WTC11 (cell line): ENCODE measurements around the gene TNS3. TPM values are rescaled to one million over a fixed set of nuclear protein-coding genes. Genes with fewer than 3 reads are reported as not detected.

Source experiments
- ATAC-seq: fragments of 200-7000 bp; cut with Tn5 transposase; 2 replicates; pipeline ENCODE4 v1.10.0; 2021; ENCODE audit warnings: mild to moderate bottlenecking, moderate library complexity
- CTCF ChIA-PET: fragments of 300-600 bp; sonication (Branson Sonifier 250); formaldehyde crosslinking; loops from one replicate; lab custom pipeline; 2021; ENCODE audit warnings: antibody characterized with exemption; lab: Charles Lee
- POLR2A ChIA-PET: fragments of 350-600 bp; sonication (Branson Sonifier 250); formaldehyde crosslinking; loops from one replicate; lab custom pipeline; 2021; ENCODE audit warnings: antibody characterized with exemption; lab: Charles Lee
- DNase-seq: peaks from one replicate; pipeline ENCODE4 v3.0.0; 2021; ENCODE audit warnings: low spot score
- H3K27ac Mint-ChIP-seq: 2 replicates; pipeline ENCODE4 v1.8.0; 2021; ENCODE audit warnings: mixed read lengths
- H3K27me3 Mint-ChIP-seq: 2 replicates; pipeline ENCODE4 v1.8.0; 2021; ENCODE audit warnings: low read depth, mild to moderate bottlenecking, moderate library complexity, mixed read lengths
- H3K36me3 Mint-ChIP-seq: 2 replicates; pipeline ENCODE4 v1.8.0; 2021; ENCODE audit warnings: mixed read lengths
- H3K4me1 Mint-ChIP-seq: 2 replicates; pipeline ENCODE4 v1.8.0; 2022; ENCODE audit warnings: mixed read lengths
- H3K4me3 Mint-ChIP-seq: 2 replicates; pipeline ENCODE4 v1.8.0; 2021; ENCODE audit warnings: mild to moderate bottlenecking, moderate library complexity, mixed read lengths
- H3K9me3 Mint-ChIP-seq: 2 replicates; pipeline ENCODE4 v1.8.0; 2021; ENCODE audit warnings: mixed read lengths
- AFF4 ChIP-seq: sonication (generic); formaldehyde crosslinking; IDR thresholded peaks from 2 replicates; pipeline ENCODE4 v1.8.1; 2023; ENCODE audit warnings: mild to moderate bottlenecking, missing genetic modification reagents, borderline replicate concordance
- ARID4B ChIP-seq: sonication (generic); formaldehyde crosslinking; IDR thresholded peaks from 2 replicates; pipeline ENCODE4 v1.8.0; 2023; ENCODE audit warnings: missing genetic modification reagents, mild to moderate bottlenecking, borderline replicate concordance
- CTCF ChIP-seq: fragments of 200-600 bp; IDR thresholded peaks from 2 replicates; pipeline ENCODE4 v1.8.0; 2022; ENCODE audit warnings: antibody characterized with exemption
- E2F4 ChIP-seq: sonication (generic); formaldehyde crosslinking; IDR thresholded peaks from 2 replicates; pipeline ENCODE4 v1.8.1; 2022; ENCODE audit warnings: low read depth, mild to moderate bottlenecking, moderate library complexity, missing genetic modification reagents, borderline replicate concordance
- EMX1 ChIP-seq: fragments of 250-450 bp; sonication (Bioruptor Pico); IDR thresholded peaks from 2 replicates; pipeline ENCODE4 v1.8.0; 2021; ENCODE audit warnings: mild to moderate bottlenecking
- ERG ChIP-seq: fragments of 250-450 bp; sonication (Bioruptor Pico); IDR thresholded peaks from 2 replicates; pipeline ENCODE4 v1.8.0; 2021; ENCODE audit warnings: mild to moderate bottlenecking
- ETV6 ChIP-seq: sonication (generic); formaldehyde crosslinking; IDR thresholded peaks from 2 replicates; pipeline ENCODE4 v1.8.1; 2022; ENCODE audit warnings: mild to moderate bottlenecking, missing genetic modification reagents
- FOXP1 ChIP-seq: sonication (generic); formaldehyde crosslinking; IDR thresholded peaks from 2 replicates; pipeline ENCODE4 v1.8.0; 2022; ENCODE audit warnings: missing genetic modification reagents, mild to moderate bottlenecking, moderate library complexity, borderline replicate concordance
- GABPB1 ChIP-seq: sonication (generic); formaldehyde crosslinking; IDR thresholded peaks from 2 replicates; pipeline ENCODE4 v1.8.1; 2023; ENCODE audit warnings: mild to moderate bottlenecking, missing genetic modification reagents
- GRHL2 ChIP-seq: fragments of 250-450 bp; sonication (Bioruptor Pico); IDR thresholded peaks from 2 replicates; pipeline ENCODE4 v1.8.0; 2022; ENCODE audit warnings: mild to moderate bottlenecking, moderate library complexity; ENCODE audit not compliant: insufficient replicate concordance, severe bottlenecking
- IRF2 ChIP-seq: sonication (generic); formaldehyde crosslinking; IDR thresholded peaks from 2 replicates; pipeline ENCODE4 v1.8.0; 2022; ENCODE audit warnings: low read depth, missing genetic modification reagents, borderline replicate concordance
- NFE2L1 ChIP-seq: sonication (generic); formaldehyde crosslinking; IDR thresholded peaks from 2 replicates; pipeline ENCODE4 v1.8.1; 2023; ENCODE audit warnings: missing genetic modification reagents
- PREB ChIP-seq: sonication (generic); formaldehyde crosslinking; IDR thresholded peaks from 2 replicates; pipeline ENCODE4 v1.8.1; 2022; ENCODE audit warnings: mild to moderate bottlenecking, missing genetic modification reagents, moderate library complexity, borderline replicate concordance
- PRRX2 ChIP-seq: fragments of 250-450 bp; sonication (Bioruptor Pico); IDR thresholded peaks from 2 replicates; pipeline ENCODE4 v1.8.0; 2021; ENCODE audit warnings: mild to moderate bottlenecking
- RORB ChIP-seq: fragments of 250-450 bp; sonication (Bioruptor Pico); IDR thresholded peaks from 2 replicates; pipeline ENCODE4 v1.9.0; 2021; ENCODE audit warnings: mild to moderate bottlenecking
- SMAD4 ChIP-seq: sonication (generic); formaldehyde crosslinking; IDR thresholded peaks from 2 replicates; pipeline ENCODE4 v1.8.0; 2022; ENCODE audit warnings: mild to moderate bottlenecking, missing genetic modification reagents
- ZNF263 ChIP-seq: sonication (generic); formaldehyde crosslinking; IDR thresholded peaks from 2 replicates; pipeline ENCODE4 v1.8.1; 2022; ENCODE audit warnings: low read depth, mild to moderate bottlenecking, moderate library complexity, missing genetic modification reagents
- ZNF423 ChIP-seq: fragments of 250-450 bp; sonication (Bioruptor Pico); IDR thresholded peaks from 2 replicates; pipeline ENCODE4 v2.1.2; 2022; ENCODE audit warnings: mild to moderate bottlenecking, moderate library complexity
- total RNA-seq: library from RNA; stranded (reverse); gene quantifications from 3 replicates; pipeline ENCODE4 v1.2.3, GENCODE V29; 2021

The TNS3 gene
- total RNA-seq, 1 experiment from 2014 or later = 37.7 TPM

- TF ChIP-seq ARID4B (CRISPR knock-in tag) (no peak), ZNF263 (CRISPR knock-in tag) (no peak), NFE2L1 (CRISPR knock-in tag) (no peak)
These were observed 131.9 kb downstream of the TNS3 start (continued) for GRCh38 chr7:47449810-47450590.

GRCh38 chr7:47448971-47449370 lies 132.9 kb downstream of the TNS3 start:
- DNase-seq = no peak
- H3K9me3 Mint-ChIP-seq = no peaks in the 10 kb centered on the region
- no peak overlapping the region for H3K4me3 Mint-ChIP-seq
- H3K4me1 Mint-ChIP-seq = peaks cover 19% of the 10 kb centered on the region
- no peak for TF ChIP-seq PRRX2 (CRISPR knock-in tag)
- TF ChIP-seq RORB (CRISPR knock-in tag) = no peak
- no peak for TF ChIP-seq SMAD4
- no peak for TF ChIP-seq PREB (CRISPR knock-in tag)
- no peak for TF ChIP-seq GABPB1 (CRISPR knock-in tag)
- no peak for TF ChIP-seq IRF2 (CRISPR knock-in tag)
- no peak for TF ChIP-seq ERG (CRISPR knock-in tag)
- no peak for TF ChIP-seq E2F4
- TF ChIP-seq, all 79 proteins: peak for 0
- ChIA-PET CTCF (no interaction called here), POLR2A (no interaction called here)
- ATAC-seq = no peak
- Mint-ChIP-seq H3K36me3 (no peaks in the 10 kb centered on the region), H3K27ac (peak overlapping the region; percentile 19; the same call in 1 of the 2 replicates), H3K27me3 (no peaks in the 10 kb centered on the region)

GRCh38 chr7:47447621-47448349 lies 134.1 kb downstream of the TNS3 start:
- no peaks in the 10 kb centered on the region for H3K9me3 Mint-ChIP-seq
- H3K36me3 Mint-ChIP-seq = no peaks in the 10 kb centered on the region
- DNase-seq = no peak
- no peaks in the 10 kb centered on the region for H3K27me3 Mint-ChIP-seq
- POLR2A ChIA-PET = no interaction called here
- peaks cover 15% of the 10 kb centered on the region for H3K4me1 Mint-ChIP-seq
- no peak overlapping the region for H3K27ac Mint-ChIP-seq
- H3K4me3 Mint-ChIP-seq = no peak overlapping the region
- ATAC-seq = no peak
- CTCF ChIA-PET = no interaction called here
- TF ChIP-seq RORB (CRISPR knock-in tag) = no peak
- no peak for TF ChIP-seq GRHL2 (CRISPR knock-in tag)
- no peak for TF ChIP-seq FOXP1 (CRISPR knock-in tag)
- no peak for TF ChIP-seq ETV6 (CRISPR knock-in tag)
- no peak for TF ChIP-seq GABPB1 (CRISPR knock-in tag)
- TF ChIP-seq SMAD4 = no peak
- TF ChIP-seq EMX1 = no peak
- TF ChIP-seq ZNF423 = no peak
- no peak for TF ChIP-seq AFF4 (CRISPR knock-in tag)
- no peak for TF ChIP-seq CTCF
